ENCODE measurements around the gene ZEB2.

DNA sequence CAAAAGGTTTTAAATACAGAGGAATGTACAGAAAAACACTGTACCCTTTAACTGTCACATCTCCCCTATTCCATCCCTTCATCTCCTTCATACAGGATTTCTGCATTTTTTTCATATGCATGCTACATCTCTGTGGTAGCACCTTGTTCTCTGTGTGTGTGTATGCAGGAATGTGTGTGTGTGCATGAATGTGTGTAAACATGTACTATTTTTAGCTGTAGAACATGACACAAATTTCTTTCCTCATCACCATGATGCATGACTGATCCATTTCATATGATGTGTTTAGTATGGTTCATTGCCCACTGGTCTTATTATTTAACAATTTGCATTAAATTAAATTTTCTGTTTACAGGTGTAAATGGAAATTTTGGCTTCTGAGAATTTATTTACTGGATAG is 21.5 kb upstream of the ZEB2 start:
- TF ChIP-seq, protein P1, sequence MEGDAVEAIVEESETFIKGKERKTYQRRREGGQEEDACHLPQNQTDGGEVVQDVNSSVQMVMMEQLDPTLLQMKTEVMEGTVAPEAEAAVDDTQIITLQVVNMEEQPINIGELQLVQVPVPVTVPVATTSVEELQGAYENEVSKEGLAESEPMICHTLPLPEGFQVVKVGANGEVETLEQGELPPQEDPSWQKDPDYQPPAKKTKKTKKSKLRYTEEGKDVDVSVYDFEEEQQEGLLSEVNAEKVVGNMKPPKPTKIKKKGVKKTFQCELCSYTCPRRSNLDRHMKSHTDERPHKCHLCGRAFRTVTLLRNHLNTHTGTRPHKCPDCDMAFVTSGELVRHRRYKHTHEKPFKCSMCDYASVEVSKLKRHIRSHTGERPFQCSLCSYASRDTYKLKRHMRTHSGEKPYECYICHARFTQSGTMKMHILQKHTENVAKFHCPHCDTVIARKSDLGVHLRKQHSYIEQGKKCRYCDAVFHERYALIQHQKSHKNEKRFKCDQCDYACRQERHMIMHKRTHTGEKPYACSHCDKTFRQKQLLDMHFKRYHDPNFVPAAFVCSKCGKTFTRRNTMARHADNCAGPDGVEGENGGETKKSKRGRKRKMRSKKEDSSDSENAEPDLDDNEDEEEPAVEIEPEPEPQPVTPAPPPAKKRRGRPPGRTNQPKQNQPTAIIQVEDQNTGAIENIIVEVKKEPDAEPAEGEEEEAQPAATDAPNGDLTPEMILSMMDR (IDR thresholded peaks at IDR 0.05) = no peak
- TF ChIP-seq POLR2A (IDR thresholded peaks at IDR 0.05) (no peak), EP300 (IDR thresholded peaks at IDR 0.05; ENCODE audit: low read depth) (no peak), POLR2AphosphoS5 (IDR thresholded peaks at IDR 0.05) (no peak)

All from transverse colon (tissue), 4 donors.